Measurements from ENCODE around the gene TGFB2. TPM values are rescaled to one million over a fixed set of nuclear protein-coding genes. Genes with fewer than 3 reads are reported as not detected.

TGFB2 gene
- 1.0 to 2.5 TPM (median 1.5 TPM) in 3 replicates for total RNA-seq (2021)
- percentile 42 among the genes with signal in this experiment for Bru-seq, nascent RNA
- long read RNA-seq, experiment 1, full-length matches to known transcripts = 9 of 11 reads
- long read RNA-seq, experiment 1, partial matches to known transcripts = 0 of 11 reads
- long read RNA-seq, experiment 1, other reads (novel, unspliced or antisense) = 2 of 11 reads
- long read RNA-seq, experiment 2, full-length matches to known transcripts = 2 of 2 reads
- long read RNA-seq, experiment 2, partial matches to known transcripts = 0 of 2 reads
- long read RNA-seq, experiment 2, other reads (novel, unspliced or antisense) = 0 of 2 reads
- long read RNA-seq, experiment 3, full-length matches to known transcripts = 1 of 1 reads
- long read RNA-seq, experiment 3, partial matches to known transcripts = 0 of 1 reads
- long read RNA-seq, experiment 3, other reads (novel, unspliced or antisense) = 0 of 1 reads

GRCh38 chr1:218344814-218345672 lies at the start of gene TGFB2:
TGFB2 (plus strand) TSS chr1:218345336; CDS start chr1:218346702, 1,366 bp downstream.
- Mint-ChIP-seq H3K4me3 (no peak within 1 kb of the TSS), H3K9me3 (no peaks in the 10 kb centered on the region), H3K27ac (no peak within 1 kb of the TSS), H3K4me1 (peaks cover 26% of the 10 kb centered on the region), H3K27me3 (ENCODE audit: low read depth) (peaks cover 15% of the 10 kb centered on the region), H3K36me3 (no peaks in the 10 kb centered on the region)
- ChIA-PET POLR2A (no interaction called here), CTCF (interaction anchor here (1.0 to 3.6 kb wide), 4 partner anchors 45 to 722 kb away, joined by 3 to 17 read pairs (median 3); no protein-coding TSS in a partner anchor)
- ATAC-seq = peak; percentile 51
- DNase-seq (ENCODE audit: low spot score) = no peak
- TF ChIP-seq MAX (CRISPR knock-in tag; IDR thresholded peaks at IDR 0.05) (peak; percentile 68; the same call in 1 of the 2 replicates), PRRX2 (CRISPR knock-in tag; IDR thresholded peaks at IDR 0.05) (0 out of 2 replicates have a peak, but pooled peaks have one; percentile 11), ETV6 (CRISPR knock-in tag; IDR thresholded peaks at IDR 0.05) (0 out of 2 replicates have a peak, but pooled peaks have one; percentile 17), ZNF396 (CRISPR knock-in tag; IDR thresholded peaks at IDR 0.05; ENCODE audit: borderline replicate concordance) (no peak), ZNF263 (CRISPR knock-in tag; IDR thresholded peaks at IDR 0.05; ENCODE audit: low read depth) (peak; percentile 58; the same call in 1 of the 2 replicates), USF2 (CRISPR knock-in tag; IDR thresholded peaks at IDR 0.05) (peak; percentile 29; the same call in 1 of the 2 replicates), AFF4 (CRISPR knock-in tag; IDR thresholded peaks at IDR 0.05; ENCODE audit: borderline replicate concordance) (0 out of 2 replicates have a peak, but pooled peaks have one; percentile 31), CBFB (CRISPR knock-in tag; IDR thresholded peaks at IDR 0.05; ENCODE audit: low read depth) (no peak)

GRCh38 chr1:218296162-218296561 lies 49.0 kb upstream of the TGFB2 start:
- ATAC-seq (no peak), DNase-seq (ENCODE audit: low spot score) (no peak)
- Mint-ChIP-seq H3K4me1 (peaks cover 75% of the 10 kb centered on the region), H3K4me3 (no peak overlapping the region), H3K9me3 (no peaks in the 10 kb centered on the region), H3K36me3 (peaks cover 9% of the 10 kb centered on the region), H3K27me3 (ENCODE audit: low read depth) (no peaks in the 10 kb centered on the region), H3K27ac (peak overlapping the region; percentile 84)
- POLR2A ChIA-PET = no interaction called here
- CTCF ChIA-PET = interaction anchor here (1.1 kb wide), 1 partner anchor 36 kb away, joined by 4 read pairs; no protein-coding TSS in a partner anchor
- TF ChIP-seq ZNF121 (CRISPR knock-in tag; IDR thresholded peaks at IDR 0.05) (peak; percentile 39; the same call in 1 of the 2 replicates), JUN (CRISPR knock-in tag; IDR thresholded peaks at IDR 0.05) (no peak)

GRCh38 chr1:218297461-218297860 lies 47.7 kb upstream of the TGFB2 start:
- CTCF ChIA-PET = interaction anchor here (1.4 kb wide), 1 partner anchor 42 kb away, joined by 6 read pairs; no protein-coding TSS in a partner anchor
- H3K9me3 Mint-ChIP-seq = no peaks in the 10 kb centered on the region
- no peaks in the 10 kb centered on the region for H3K27me3 Mint-ChIP-seq (ENCODE audit: low read depth)
- H3K4me1 Mint-ChIP-seq = peaks cover 87% of the 10 kb centered on the region
- TF ChIP-seq KAT7 (CRISPR knock-in tag; IDR thresholded peaks at IDR 0.05; ENCODE audit: borderline replicate concordance) (no peak), NR3C1 (CRISPR knock-in tag; conservative IDR thresholded peaks at IDR 0.05; ENCODE audit: low read depth) (no peak), ELF4 (CRISPR knock-in tag; IDR thresholded peaks at IDR 0.05; ENCODE audit: low read depth) (no peak), ZNF138 (CRISPR knock-in tag; conservative IDR thresholded peaks at IDR 0.05) (no peak), ZNF219 (CRISPR knock-in tag; IDR thresholded peaks at IDR 0.05; ENCODE audit: borderline replicate concordance) (no peak), HMGA2 (CRISPR knock-in tag; IDR thresholded peaks at IDR 0.05) (no peak), ZNF512 (CRISPR knock-in tag; IDR thresholded peaks at IDR 0.05; ENCODE audit: borderline replicate concordance) (no peak), FOXJ3 (CRISPR knock-in tag; IDR thresholded peaks at IDR 0.05; ENCODE audit: borderline replicate concordance) (no peak), RELA (CRISPR knock-in tag; IDR thresholded peaks at IDR 0.05; ENCODE audit: borderline replicate concordance) (no peak), JUN (CRISPR knock-in tag; IDR thresholded peaks at IDR 0.05) (no peak)
- ATAC-seq (no peak), DNase-seq (ENCODE audit: low spot score) (no peak)
- H3K27ac Mint-ChIP-seq = peak overlapping the region; percentile 97
- peak overlapping the region; percentile 27; the same call in 1 of the 2 replicates for H3K4me3 Mint-ChIP-seq
- POLR2A ChIA-PET = interaction anchor here (0.5 kb wide), 1 partner anchor 1016 kb away, joined by 3 read pairs; no protein-coding TSS in a partner anchor
- H3K36me3 Mint-ChIP-seq = peaks cover 9% of the 10 kb centered on the region

Measured in WTC11 (cell line).